Measurements from ENCODE around the gene CARMIL1. TPM values are rescaled to one million over a fixed set of nuclear protein-coding genes. Genes with fewer than 3 reads are reported as not detected.

Gene CARMIL1
- total RNA-seq, 1 donor from 2014 or later = 37.6 TPM

- intact Hi-C loops (cut with DNase I) = no loop called here
- Histone ChIP-seq H3K36me3 (peaks cover 22% of the 10 kb centered on the region), H3K4me3 (no peak overlapping the region), H3K27me3 (no peaks in the 10 kb centered on the region), H3K27ac (no peak overlapping the region), H3K9me3 (no peaks in the 10 kb centered on the region), H3K4me1 (no peaks in the 10 kb centered on the region)
- DNase-seq (no peak), ATAC-seq (no peak)
- TF ChIP-seq CTCF (IDR thresholded peaks at IDR 0.05) = no peak
Observed at GRCh38 chr6:25535632-25536225, 256.6 kb downstream of the CARMIL1 start.

GRCh38 chr6:25536781-25537180, 257.6 kb downstream of the CARMIL1 start:
- no peak overlapping the region for H3K27ac ChIP-seq
- DNase-seq (no peak), ATAC-seq (no peak)
- H3K4me3 ChIP-seq = no peak overlapping the region
- H3K4me1 ChIP-seq = no peaks in the 10 kb centered on the region
- H3K36me3 ChIP-seq = peaks cover 22% of the 10 kb centered on the region
- no peak for TF ChIP-seq CTCF (IDR thresholded peaks at IDR 0.05)
- no peaks in the 10 kb centered on the region for H3K9me3 ChIP-seq
- intact Hi-C loops (cut with DNase I) = no loop called here
- H3K27me3 ChIP-seq = no peaks in the 10 kb centered on the region

- no peak for TF ChIP-seq CTCF (IDR thresholded peaks at IDR 0.05)
- DNase-seq (no peak), ATAC-seq (no peak)
- Histone ChIP-seq H3K27me3 (no peaks in the 10 kb centered on the region), H3K4me1 (no peaks in the 10 kb centered on the region), H3K4me3 (no peak overlapping the region), H3K27ac (no peak overlapping the region), H3K9me3 (no peaks in the 10 kb centered on the region), H3K36me3 (peaks cover 22% of the 10 kb centered on the region)
- intact Hi-C loops (cut with DNase I) = no loop called here
Observed at GRCh38 chr6:25537349-25538018, 258.3 kb downstream of the CARMIL1 start.

- ATAC-seq = no peak
- Histone ChIP-seq H3K36me3 (peaks cover 9% of the 10 kb centered on the region), H3K4me3 (no peak overlapping the region), H3K9me3 (no peaks in the 10 kb centered on the region), H3K27ac (no peak overlapping the region), H3K27me3 (no peaks in the 10 kb centered on the region), H3K4me1 (no peaks in the 10 kb centered on the region)
- DNase-seq = no peak
- no peak for TF ChIP-seq CTCF (IDR thresholded peaks at IDR 0.05)
- intact Hi-C loops (cut with DNase I) = no loop called here
Observed at GRCh38 chr6:25541228-25541627, 262.1 kb downstream of the CARMIL1 start.

- H3K27me3 ChIP-seq = no peaks in the 10 kb centered on the region
- no peak overlapping the region for H3K4me3 ChIP-seq
- H3K36me3 ChIP-seq = peaks cover 9% of the 10 kb centered on the region
- no peak for TF ChIP-seq CTCF (IDR thresholded peaks at IDR 0.05)
- ATAC-seq = no peak
- H3K27ac ChIP-seq = no peak overlapping the region
- intact Hi-C loops (cut with DNase I) = no loop called here
- H3K9me3 ChIP-seq = no peaks in the 10 kb centered on the region
- no peaks in the 10 kb centered on the region for H3K4me1 ChIP-seq
- no peak for DNase-seq
Observed at GRCh38 chr6:25542984-25543910, 264.1 kb downstream of the CARMIL1 start.

All from upper lobe of right lung (tissue), 1 donor.